SK-N-SH (cell line): ENCODE measurements around the gene AK5. TPM values are rescaled to one million over a fixed set of nuclear protein-coding genes. Genes with fewer than 3 reads are reported as not detected.

Experiments
- CTCF ChIA-PET: fragments of 300-600, 350-600 bp; formaldehyde crosslinking; extraction: SDS; loops from one replicate; lab custom pipeline; 2021; lab: Yijun Ruan, JAX
- POLR2A ChIA-PET: fragments of 350-600 bp; sonication (Branson Sonifier 250); formaldehyde crosslinking; extraction: SDS; loops from one replicate; lab custom pipeline; 2020; ENCODE audit warnings: antibody characterized with exemption, inconsistent platforms; lab: Yijun Ruan, JAX
- DNase-seq: peaks from one replicate; pipeline ENCODE4 v3.0.0; 2012
- H2AFZ ChIP-seq: fragments of 200-600 bp; sonication (generic); 2 replicates; pipeline ENCODE4 v1.8.1; 2016; ENCODE audit warnings: antibody characterized with exemption, mild to moderate bottlenecking, low read depth
- H3F3A ChIP-seq: fragments of 200-600 bp; sonication (generic); replicated peaks from 2 replicates; pipeline ENCODE3; 2016; ENCODE audit warnings: antibody characterized with exemption, mild to moderate bottlenecking; ENCODE audit not compliant: insufficient read depth
- H3K27ac ChIP-seq, 2 experiments: fragments of 200-500 bp in 1 of 2; fragments of 200-600 bp in 1 of 2; sonication (Bioruptor generic) in 1 of 2; sonication (generic), shearing (Covaris generic) in 1 of 2; 2 replicates each; pipeline versions ENCODE4 v1.5.1 to v1.6.1; 2014 to 2016; ENCODE audit warnings: low read depth in 2 of 2, inconsistent platforms in 1 of 2, low read length in 1 of 2, mild to moderate bottlenecking in 1 of 2, mixed read lengths in 1 of 2
- H3K27me3 ChIP-seq: fragments of 200-600 bp; sonication (generic), shearing (Covaris generic); 2 replicates; pipeline ENCODE4 v1.6.1; 2016; ENCODE audit warnings: mixed run types; ENCODE audit not compliant: insufficient read depth
- H3K36me3 ChIP-seq, 2 experiments: fragments of 200-500 bp in 1 of 2; fragments of 200-600 bp in 1 of 2; sonication (Bioruptor generic) in 1 of 2; sonication (generic) in 1 of 2; replicated peaks in 1 of 2; 2 replicates each; pipeline versions ENCODE3 to v1.5.1; 2014 to 2016; ENCODE audit warnings: low read length in 1 of 2, mild to moderate bottlenecking in 1 of 2; ENCODE audit not compliant: insufficient read depth in 2 of 2, control insufficient read depth in 1 of 2
- H3K4me1 ChIP-seq, 2 experiments: fragments of 200-500 bp in 1 of 2; fragments of 200-600 bp in 1 of 2; sonication (Bioruptor generic) in 1 of 2; sonication (generic), shearing (Covaris generic) in 1 of 2; 2 replicates each; pipeline versions ENCODE4 v1.5.1 to v1.6.1; 2014 to 2016; ENCODE audit warnings: low read depth in 1 of 2, low read length in 1 of 2, mixed run types in 1 of 2; ENCODE audit not compliant: insufficient read depth in 2 of 2, control insufficient read depth in 1 of 2
- H3K4me2 ChIP-seq: fragments of 200-600 bp; sonication (generic), shearing (Covaris generic); 2 replicates; pipeline ENCODE4 v1.6.1; 2017; ENCODE audit warnings: mixed run types
- H3K4me3 ChIP-seq, 2 experiments: fragments of 200-500 bp in 1 of 2; fragments of 200-600 bp in 1 of 2; sonication (Bioruptor generic) in 1 of 2; sonication (generic), shearing (Covaris generic) in 1 of 2; 2 replicates each; pipeline versions ENCODE4 v1.5.1 to v1.8.1; 2014 to 2016; ENCODE audit warnings: low read depth in 2 of 2, inconsistent platforms in 1 of 2, low read length in 1 of 2, mild to moderate bottlenecking in 1 of 2, mixed read lengths in 1 of 2, moderate library complexity in 1 of 2
- H3K79me2 ChIP-seq: fragments of 200-600 bp; sonication (generic); 2 replicates; pipeline ENCODE4 v1.8.1; 2017; ENCODE audit warnings: mild to moderate bottlenecking; ENCODE audit not compliant: insufficient read depth
- H3K9ac ChIP-seq: fragments of 200-600 bp; sonication (generic); 2 replicates; pipeline ENCODE4 v1.6.1; 2017; ENCODE audit warnings: mixed run types
- H3K9me2 ChIP-seq: fragments of 200-600 bp; sonication (generic); 2 replicates; pipeline ENCODE4 v1.6.1; 2017; ENCODE audit warnings: mixed run types
- H3K9me3 ChIP-seq: fragments of 200-600 bp; sonication (generic); 2 replicates; pipeline ENCODE4 v1.6.1; 2017; ENCODE audit warnings: mixed run types, mild to moderate bottlenecking, moderate library complexity
- H4K20me1 ChIP-seq: fragments of 200-600 bp; sonication (generic); 2 replicates; pipeline ENCODE4 v1.6.1; 2017; ENCODE audit warnings: mild to moderate bottlenecking, mixed run types; ENCODE audit not compliant: insufficient read depth
- EZH2phosphoT487 ChIP-seq: fragments of 200-600 bp; sonication (generic); IDR thresholded peaks from 2 replicates; pipeline ENCODE4 v1.6.1; 2017; ENCODE audit warnings: low read depth, mixed run types, mild to moderate bottlenecking, antibody characterized with exemption, moderate library complexity, borderline replicate concordance
- FOXJ3 ChIP-seq: sonication (generic); formaldehyde crosslinking; IDR thresholded peaks from 2 replicates; pipeline ENCODE4 v1.5.1; 2020; ENCODE audit warnings: mild to moderate bottlenecking, missing genetic modification reagents
- MAX ChIP-seq: IDR thresholded peaks from 2 replicates; pipeline ENCODE4 v1.4.0; 2012; ENCODE audit warnings: low read depth
- MXI1 ChIP-seq: IDR thresholded peaks from 2 replicates; pipeline ENCODE4 v1.6.1; 2012; ENCODE audit warnings: mild to moderate bottlenecking, low read depth, low read length, improper control_type of control experiment
- NRF1 ChIP-seq: IDR thresholded peaks from 2 replicates; pipeline ENCODE4 v1.6.1; 2012; ENCODE audit warnings: low read depth, mild to moderate bottlenecking, low read length
- REST ChIP-seq: IDR thresholded peaks from 2 replicates; pipeline ENCODE4 v1.6.1; 2012; ENCODE audit warnings: mild to moderate bottlenecking, low read depth, low read length, moderate library complexity
- RFX5 ChIP-seq: IDR thresholded peaks from 2 replicates; pipeline ENCODE4 v1.6.1; 2012; ENCODE audit warnings: mild to moderate bottlenecking, improper control_type of control experiment, low read length
- RXRA ChIP-seq: IDR thresholded peaks from 2 replicates; pipeline ENCODE4 v1.4.0; 2012; ENCODE audit warnings: low read depth, mild to moderate bottlenecking, borderline replicate concordance
- TCF12 ChIP-seq: IDR thresholded peaks from 2 replicates; pipeline ENCODE4 v1.4.0; 2012
- USF1 ChIP-seq: IDR thresholded peaks from 2 replicates; pipeline ENCODE4 v1.4.0; 2012; ENCODE audit warnings: low read depth, borderline replicate concordance
- USF2 ChIP-seq: fragments of 150-350 bp; IDR thresholded peaks from 2 replicates; pipeline ENCODE4 v1.6.1; 2017; ENCODE audit warnings: antibody characterized with exemption, low read length, low read depth, borderline replicate concordance
- ZBTB33 ChIP-seq: IDR thresholded peaks from 2 replicates; pipeline ENCODE4 v1.4.0; 2012; ENCODE audit warnings: low read depth, borderline replicate concordance
- WGBS: methylation state at CpG from one replicate; pipeline ENCODE4 v1.1.6; 2017; ENCODE audit warnings: low lambda C conversion rate; 5-methylcytosine and 5-hydroxymethylcytosine counted together
- polyA plus RNA-seq, 3 experiments: library from polyadenylated mRNA; depleted of rRNA; stranded (reverse); fragments of >200 nt; gene quantifications; 2 replicates each; pipeline ENCODE4 v1.2.3, GENCODE V29; 2012

AK5 gene
- polyA plus RNA-seq, 1 of the 3 experiments (the other 2 are of a cell fraction), result 22.9 TPM

- Histone ChIP-seq H2AFZ (no peak overlapping the region), H3F3A (peaks cover 49% of the 10 kb centered on the region), H3K36me3 (no peaks in the 10 kb centered on the region), H3K27ac (peak overlapping the region in 1 of 2 experiments; percentile 93; a peak in 1 of 4 replicates), H3K9me2 (no peaks in the 10 kb centered on the region), H3K79me2 (no peaks in the 10 kb centered on the region), H4K20me1 (no peaks in the 10 kb centered on the region), H3K4me2 (no peak overlapping the region), H3K27me3 (no peaks in the 10 kb centered on the region), H3K9me3 (no peaks in the 10 kb centered on the region), H3K4me1 (peaks cover 13 to 58% of the 10 kb centered on the region in 2 experiments), H3K4me3 (no peak overlapping the region), H3K9ac (no peak overlapping the region)
- ChIA-PET CTCF (no interaction called here), POLR2A (no interaction called here)
- no peak for DNase-seq
- WGBS, result 92% methylated on average over 5 of the region's 5 CpGs
- TF ChIP-seq FOXJ3 (CRISPR knock-in tag), result no peak
- TF ChIP-seq REST, result no peak
- TF ChIP-seq USF1, result no peak
- TF ChIP-seq USF2, result no peak
- no peak for TF ChIP-seq RXRA
- TF ChIP-seq MXI1, result no peak
- no peak for TF ChIP-seq TCF12
- no peak for TF ChIP-seq NRF1
- no peak for TF ChIP-seq RFX5
- no peak for TF ChIP-seq ZBTB33
- TF ChIP-seq EZH2phosphoT487, result no peak
- no peak for TF ChIP-seq MAX
These were observed 259.3 kb downstream of the AK5 start for GRCh38 chr1:77541162-77541545.
